ENCODE data around the gene MKRN2OS. TPM values are rescaled to one million over a fixed set of nuclear protein-coding genes. Genes with fewer than 3 reads are reported as not detected.
A peak's percentile ranks its signal among the peaks of the same experiment; 100 is the strongest.

Gene MKRN2OS
- total RNA-seq, 1 experiment from 2014 or later, result not detected

DNA sequence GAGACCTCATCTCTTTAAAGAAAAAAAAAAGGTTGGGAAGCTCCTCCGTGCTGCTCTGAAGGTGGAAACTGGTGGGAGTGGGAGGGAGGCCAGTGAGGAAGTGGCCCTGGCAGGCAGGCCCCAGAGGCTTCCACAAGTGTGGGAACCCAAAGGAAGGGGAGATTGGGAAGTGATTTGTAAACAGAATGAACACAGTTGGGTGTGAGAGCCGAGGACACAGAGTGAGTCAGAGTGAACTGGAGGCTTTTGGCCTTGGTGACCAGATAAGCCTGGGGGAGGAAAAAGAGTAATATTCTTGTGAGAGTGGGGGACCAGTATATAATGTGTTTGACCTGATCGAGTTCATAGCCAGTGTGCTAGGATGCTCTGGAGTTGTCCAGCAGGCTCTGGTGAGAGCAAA lies 34.6 kb upstream of the MKRN2OS start:
- ChIA-PET CTCF (no interaction called here), POLR2A (ENCODE audit: low non-redundant PET) (no interaction called here)
- Histone ChIP-seq H3K9me3 (ENCODE audit: low read depth, low read length, poor library complexity, severe bottlenecking) (no peaks in the 10 kb centered on the region), H3K36me3 (ENCODE audit: insufficient read depth, low read length, poor library complexity, severe bottlenecking) (peaks cover 69% of the 10 kb centered on the region), H3K27me3 (replicated peaks; ENCODE audit: insufficient read depth, low read depth, low read length, poor library complexity) (no peaks in the 10 kb centered on the region), H3K4me1 (ENCODE audit: insufficient read depth, low read length, poor library complexity, severe bottlenecking) (no peaks in the 10 kb centered on the region), H3K27ac (ENCODE audit: low read depth, low read length, poor library complexity, severe bottlenecking) (no peak overlapping the region), H3K4me3 (ENCODE audit: low read depth, low read length, poor library complexity, severe bottlenecking) (no peak overlapping the region)
- DNase-seq (ENCODE audit: low spot score), result no peak
- intact Hi-C loops (cut with micrococcal nuclease; ENCODE audit: unreplicated experiment), result no loop called here
- no TSS peak for BruUV-seq (replicated peaks)
- TF ChIP-seq, protein P1, sequence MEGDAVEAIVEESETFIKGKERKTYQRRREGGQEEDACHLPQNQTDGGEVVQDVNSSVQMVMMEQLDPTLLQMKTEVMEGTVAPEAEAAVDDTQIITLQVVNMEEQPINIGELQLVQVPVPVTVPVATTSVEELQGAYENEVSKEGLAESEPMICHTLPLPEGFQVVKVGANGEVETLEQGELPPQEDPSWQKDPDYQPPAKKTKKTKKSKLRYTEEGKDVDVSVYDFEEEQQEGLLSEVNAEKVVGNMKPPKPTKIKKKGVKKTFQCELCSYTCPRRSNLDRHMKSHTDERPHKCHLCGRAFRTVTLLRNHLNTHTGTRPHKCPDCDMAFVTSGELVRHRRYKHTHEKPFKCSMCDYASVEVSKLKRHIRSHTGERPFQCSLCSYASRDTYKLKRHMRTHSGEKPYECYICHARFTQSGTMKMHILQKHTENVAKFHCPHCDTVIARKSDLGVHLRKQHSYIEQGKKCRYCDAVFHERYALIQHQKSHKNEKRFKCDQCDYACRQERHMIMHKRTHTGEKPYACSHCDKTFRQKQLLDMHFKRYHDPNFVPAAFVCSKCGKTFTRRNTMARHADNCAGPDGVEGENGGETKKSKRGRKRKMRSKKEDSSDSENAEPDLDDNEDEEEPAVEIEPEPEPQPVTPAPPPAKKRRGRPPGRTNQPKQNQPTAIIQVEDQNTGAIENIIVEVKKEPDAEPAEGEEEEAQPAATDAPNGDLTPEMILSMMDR (conservative IDR thresholded peaks at IDR 0.05; ENCODE audit: low read depth, low read length), result no peak
- no peak for TF ChIP-seq EZH2 (IDR thresholded peaks at IDR 0.05; ENCODE audit: borderline replicate concordance, low read depth, low read length, poor library complexity, severe bottlenecking)

DNA sequence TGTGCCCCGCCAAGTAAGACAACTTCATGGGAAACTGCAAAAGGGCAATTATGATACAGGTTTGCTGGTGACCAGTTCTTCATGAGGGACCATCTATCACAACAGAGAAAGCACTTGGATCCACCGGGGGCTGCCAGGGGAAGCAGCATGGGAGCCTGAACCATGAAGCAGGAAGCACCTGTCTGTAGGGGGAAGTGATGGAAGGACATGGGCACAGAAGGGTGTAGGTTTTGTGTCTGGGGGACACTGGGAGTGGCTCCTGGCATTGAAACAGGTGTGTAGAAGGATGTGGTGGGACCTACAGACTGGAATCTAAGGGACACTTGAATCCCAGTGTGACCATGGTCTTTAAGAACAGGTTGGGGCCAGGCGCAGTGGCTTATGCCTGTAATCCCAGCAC lies 34.2 kb upstream of the MKRN2OS start:
- TF ChIP-seq, protein P1 (conservative IDR thresholded peaks at IDR 0.05; ENCODE audit: low read depth, low read length), result no peak
- TF ChIP-seq EZH2 (IDR thresholded peaks at IDR 0.05; ENCODE audit: borderline replicate concordance, low read depth, low read length, poor library complexity, severe bottlenecking), result no peak
- ChIA-PET CTCF (no interaction called here), POLR2A (ENCODE audit: low non-redundant PET) (no interaction called here)
- H3K9me3 ChIP-seq (ENCODE audit: low read depth, low read length, poor library complexity, severe bottlenecking), result no peaks in the 10 kb centered on the region
- BruUV-seq (replicated peaks), result no TSS peak
- no peak overlapping the region for H3K27ac ChIP-seq (ENCODE audit: low read depth, low read length, poor library complexity, severe bottlenecking)
- H3K4me3 ChIP-seq (ENCODE audit: low read depth, low read length, poor library complexity, severe bottlenecking), result no peak overlapping the region
- no peaks in the 10 kb centered on the region for H3K4me1 ChIP-seq (ENCODE audit: insufficient read depth, low read length, poor library complexity, severe bottlenecking)
- no peaks in the 10 kb centered on the region for H3K27me3 ChIP-seq (replicated peaks; ENCODE audit: insufficient read depth, low read depth, low read length, poor library complexity)
- no peak for DNase-seq (ENCODE audit: low spot score)
- intact Hi-C loops (cut with micrococcal nuclease; ENCODE audit: unreplicated experiment), result no loop called here
- peaks cover 69% of the 10 kb centered on the region for H3K36me3 ChIP-seq (ENCODE audit: insufficient read depth, low read length, poor library complexity, severe bottlenecking)

DNA sequence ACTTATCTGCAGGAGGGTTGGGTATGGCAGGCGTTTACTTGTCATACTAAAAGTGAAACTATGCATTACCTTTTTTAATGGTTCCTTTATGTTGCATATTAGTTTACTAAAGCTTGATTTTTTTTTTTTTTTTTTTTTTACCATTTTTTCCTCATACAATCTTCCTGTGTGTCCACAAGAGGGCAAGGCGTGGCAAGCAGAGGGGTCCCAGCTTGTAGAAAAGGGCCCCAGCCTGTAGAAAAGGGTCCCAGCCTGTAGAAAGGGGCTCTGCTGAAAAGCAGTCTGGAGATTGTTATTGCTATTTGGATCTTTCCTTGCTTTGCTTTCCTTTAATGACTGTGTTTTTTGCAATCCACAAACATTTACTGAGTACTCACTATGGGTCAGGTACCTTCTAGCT lies 33.4 kb upstream of the MKRN2OS start:
- no peak for DNase-seq (ENCODE audit: low spot score)
- ChIA-PET POLR2A (ENCODE audit: low non-redundant PET) (no interaction called here), CTCF (interaction anchor here (0.5 to 1.1 kb wide), 5 partner anchors 67 to 420 kb away, joined by 3 to 10 read pairs (median 8); no protein-coding TSS in a partner anchor)
- no peaks in the 10 kb centered on the region for H3K27me3 ChIP-seq (replicated peaks; ENCODE audit: insufficient read depth, low read depth, low read length, poor library complexity)
- no TSS peak for BruUV-seq (replicated peaks)
- peaks cover 69% of the 10 kb centered on the region for H3K36me3 ChIP-seq (ENCODE audit: insufficient read depth, low read length, poor library complexity, severe bottlenecking)
- no peaks in the 10 kb centered on the region for H3K4me1 ChIP-seq (ENCODE audit: insufficient read depth, low read length, poor library complexity, severe bottlenecking)
- intact Hi-C loops (cut with micrococcal nuclease; ENCODE audit: unreplicated experiment), result no loop called here
- no peak overlapping the region for H3K27ac ChIP-seq (ENCODE audit: low read depth, low read length, poor library complexity, severe bottlenecking)
- H3K9me3 ChIP-seq (ENCODE audit: low read depth, low read length, poor library complexity, severe bottlenecking), result no peaks in the 10 kb centered on the region
- no peak overlapping the region for H3K4me3 ChIP-seq (ENCODE audit: low read depth, low read length, poor library complexity, severe bottlenecking)
- TF ChIP-seq EZH2 (IDR thresholded peaks at IDR 0.05; ENCODE audit: borderline replicate concordance, low read depth, low read length, poor library complexity, severe bottlenecking), result no peak
- TF ChIP-seq, protein P1 (conservative IDR thresholded peaks at IDR 0.05; ENCODE audit: low read depth, low read length), result peak; percentile 36

Measured in A673 (cell line).